Mesothelial cell of epicardium (in vitro differentiated cells): ENCODE measurements around the gene MYL11. TPM values are rescaled to one million over a fixed set of nuclear protein-coding genes. Genes with fewer than 3 reads are reported as not detected.
"Not testable (repeated sequence)": the region's sequence is repeated elsewhere in the genome, so short reads cannot be mapped to it uniquely, and the experiment has no call there.

ENCODE experiments used
- DNase-seq, 2 experiments: peaks; one replicate each; pipeline ENCODE4 v3.0.0; 2021; ENCODE audit warnings: low spot score in 2 of 2; ENCODE audit not compliant: unreplicated experiment in 2 of 2
- H3K27ac Mint-ChIP-seq: 2 replicates; pipeline ENCODE4 v1.8.0; 2021; ENCODE audit warnings: mixed read lengths
- H3K27me3 Mint-ChIP-seq: 2 replicates; pipeline ENCODE4 v1.8.0; 2021; ENCODE audit warnings: low read depth, mixed read lengths
- H3K36me3 Mint-ChIP-seq: 2 replicates; pipeline ENCODE4 v1.8.0; 2021; ENCODE audit warnings: mixed read lengths
- H3K4me1 Mint-ChIP-seq: 2 replicates; pipeline ENCODE4 v1.8.0; 2021; ENCODE audit warnings: mixed read lengths
- H3K4me3 Mint-ChIP-seq: 2 replicates; pipeline ENCODE4 v1.8.0; 2021; ENCODE audit warnings: mild to moderate bottlenecking, moderate library complexity, mixed read lengths
- H3K9me3 Mint-ChIP-seq: 2 replicates; pipeline ENCODE4 v1.8.0; 2021; ENCODE audit warnings: mixed read lengths
- CTCF ChIP-seq: fragments of 200-600 bp; sonication (generic); IDR thresholded peaks from one replicate; pipeline ENCODE4 v1.5.0; 2021; ENCODE audit warnings: antibody characterized with exemption; ENCODE audit not compliant: unreplicated experiment
- total RNA-seq: library from RNA; stranded (reverse); gene quantifications from 3 replicates; pipeline ENCODE4 v1.2.1, GENCODE V29; 2021

The MYL11 gene, protein sequence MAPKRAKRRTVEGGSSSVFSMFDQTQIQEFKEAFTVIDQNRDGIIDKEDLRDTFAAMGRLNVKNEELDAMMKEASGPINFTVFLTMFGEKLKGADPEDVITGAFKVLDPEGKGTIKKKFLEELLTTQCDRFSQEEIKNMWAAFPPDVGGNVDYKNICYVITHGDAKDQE
- 1.4 to 4.4 TPM (median 2.8 TPM) in 3 replicates for total RNA-seq

GRCh38 chr16:30374538-30374937 is at the start of gene MYL11:
Gene MYL11 (plus strand): TSS chr16:30374802. CDS start chr16:30374858, 56 bp downstream.
- H3K4me3 Mint-ChIP-seq: no peak within 1 kb of the TSS
- no peak for TF ChIP-seq CTCF
- peak within 1 kb of the TSS; percentile 80 for H3K27ac Mint-ChIP-seq
- no peaks in the 10 kb centered on the region for H3K36me3 Mint-ChIP-seq
- no peaks in the 10 kb centered on the region for H3K9me3 Mint-ChIP-seq
- no peak for DNase-seq
- H3K4me1 Mint-ChIP-seq: peaks cover 39% of the 10 kb centered on the region
- H3K27me3 Mint-ChIP-seq: peaks cover 3% of the 10 kb centered on the region

- H3K9me3 Mint-ChIP-seq, H3K27me3 Mint-ChIP-seq, H3K4me1 Mint-ChIP-seq: not testable (repeated sequence)
These were observed 40.1 kb upstream of the MYL11 start for GRCh38 chr16:30334473-30334989.

DNA sequence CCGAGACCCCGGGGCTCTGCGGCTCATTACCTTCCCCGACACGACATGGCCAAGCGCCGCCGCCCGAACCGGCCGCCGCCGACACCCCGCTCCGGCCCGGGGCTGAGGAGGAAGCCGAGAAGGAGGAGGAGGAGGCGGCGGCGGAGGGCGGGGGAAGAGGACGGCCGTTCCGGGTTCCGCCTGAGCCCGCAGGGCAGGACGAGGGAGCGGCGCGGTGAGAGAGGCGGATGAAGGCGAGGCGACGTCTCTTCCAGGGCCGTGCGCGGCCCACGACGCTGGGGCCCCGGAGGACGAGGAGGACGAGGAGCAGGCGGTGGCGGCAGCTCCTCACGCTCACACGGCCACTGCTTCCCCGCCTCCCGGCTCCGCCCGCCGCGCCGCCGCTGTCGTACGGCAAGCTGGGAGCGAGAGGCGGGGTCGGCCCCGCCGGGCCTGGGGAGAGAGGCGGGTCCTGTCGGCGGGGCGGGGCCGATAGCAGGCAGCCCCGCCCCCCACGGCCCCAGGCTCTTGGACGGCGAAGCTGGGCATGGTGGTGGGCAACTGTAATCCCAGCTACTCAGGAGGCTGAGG is 39.5 kb upstream of the MYL11 start:
- not testable (repeated sequence) for H3K4me1 Mint-ChIP-seq, H3K9me3 Mint-ChIP-seq, H3K36me3 Mint-ChIP-seq, H3K27me3 Mint-ChIP-seq
- DNase-seq: peak; percentile 80 to 84
- Mint-ChIP-seq H3K27ac (peak overlapping the region; percentile 85), H3K4me3 (peak overlapping the region; percentile 85)

More at GRCh38 chr16:30334473-30334989, 40.1 kb upstream of the MYL11 start:
- Mint-ChIP-seq H3K27ac (peak overlapping the region; percentile 96), H3K4me3 (peak overlapping the region; percentile 85)
- not testable (repeated sequence) for H3K36me3 Mint-ChIP-seq
- DNase-seq: peak; percentile 50 to 71

- peaks cover 5% of the 10 kb centered on the region for H3K4me1 Mint-ChIP-seq
These were observed 38.8 kb upstream of the MYL11 start for GRCh38 chr16:30335598-30336474.

GRCh38 chr16:30337964-30338357 is 36.6 kb upstream of the MYL11 start:
- DNase-seq, H3K36me3 Mint-ChIP-seq, H3K27me3 Mint-ChIP-seq, H3K9me3 Mint-ChIP-seq, H3K4me1 Mint-ChIP-seq, H3K4me3 Mint-ChIP-seq, H3K27ac Mint-ChIP-seq: not testable (repeated sequence)

More at GRCh38 chr16:30335598-30336474, 38.8 kb upstream of the MYL11 start:
- Mint-ChIP-seq H3K4me3 (peak overlapping the region; percentile 69), H3K9me3 (no peaks in the 10 kb centered on the region), H3K36me3 (no peaks in the 10 kb centered on the region), H3K27ac (peak overlapping the region; percentile 85), H3K27me3 (no peaks in the 10 kb centered on the region)
- no peak for TF ChIP-seq CTCF
- no peak for DNase-seq

- not testable (repeated sequence) for DNase-seq, H3K4me1 Mint-ChIP-seq, H3K4me3 Mint-ChIP-seq, H3K27ac Mint-ChIP-seq, H3K27me3 Mint-ChIP-seq, H3K9me3 Mint-ChIP-seq, H3K36me3 Mint-ChIP-seq
These were observed 35.9 kb upstream of the MYL11 start for GRCh38 chr16:30338715-30339114.

GRCh38 chr16:30340621-30341020 is 34.0 kb upstream of the MYL11 start:
- no peak for TF ChIP-seq CTCF
- no peak overlapping the region for H3K4me3 Mint-ChIP-seq
- no peak for DNase-seq
- no peaks in the 10 kb centered on the region for H3K27me3 Mint-ChIP-seq
- H3K9me3 Mint-ChIP-seq: no peaks in the 10 kb centered on the region
- H3K27ac Mint-ChIP-seq: no peak overlapping the region
- no peaks in the 10 kb centered on the region for H3K36me3 Mint-ChIP-seq
- no peaks in the 10 kb centered on the region for H3K4me1 Mint-ChIP-seq

DNA sequence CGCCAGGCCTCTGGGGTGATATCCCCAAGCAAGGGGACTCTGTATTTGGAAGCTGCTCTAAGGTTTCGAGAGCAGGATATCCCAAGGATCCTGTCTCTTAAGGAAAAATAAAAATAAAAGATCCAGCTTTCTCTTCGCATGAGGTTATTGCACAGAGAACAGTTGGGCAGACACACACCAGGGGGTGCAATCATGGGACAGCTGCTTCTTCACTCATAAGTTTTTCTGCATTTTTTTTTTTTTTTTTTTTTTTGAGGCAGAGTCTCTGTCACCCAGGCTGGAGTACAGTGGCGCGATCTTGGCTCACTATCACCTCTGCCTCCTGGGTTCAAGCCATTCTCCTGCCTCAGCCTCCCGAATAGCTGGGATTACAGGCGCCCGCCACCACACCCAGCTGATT is 32.6 kb upstream of the MYL11 start:
- H3K36me3 Mint-ChIP-seq, H3K4me3 Mint-ChIP-seq, H3K4me1 Mint-ChIP-seq, H3K27me3 Mint-ChIP-seq, DNase-seq, H3K9me3 Mint-ChIP-seq, H3K27ac Mint-ChIP-seq: not testable (repeated sequence)
